MCF 10A (cell line): Measurements from ENCODE around the gene TRIM29. TPM values are rescaled to one million over a fixed set of nuclear protein-coding genes. Genes with fewer than 3 reads are reported as not detected.

Experiments used
- BruUV-seq: library from RNA; stranded (reverse); fragments of 400-500 nt; replicated peaks from 2 replicates; lab custom pipeline; 2021; lab: Mats Ljungman, UMichigan
- CTCF ChIA-PET: fragments of 300-600 bp; sonication (Branson Sonifier 250); formaldehyde crosslinking; extraction: SDS; loops from one replicate; lab custom pipeline; 2021; ENCODE audit warnings: antibody characterized with exemption, inconsistent platforms; lab: Yijun Ruan, JAX
- POLR2A ChIA-PET: fragments of 300-600, 350-650 bp; sonication (Branson Sonifier 250); formaldehyde crosslinking; extraction: SDS; loops from one replicate; lab custom pipeline; 2020; ENCODE audit warnings: antibody characterized with exemption, inconsistent platforms; lab: Yijun Ruan, JAX
- DNase-seq: peaks from one replicate; pipeline ENCODE4 v3.0.0-alpha.2; 2018; ENCODE audit not compliant: unreplicated experiment
- H3K27ac Mint-ChIP-seq: one replicate; pipeline ENCODE4 v1.8.0; 2022; ENCODE audit warnings: mild to moderate bottlenecking, low read depth, mixed read lengths; ENCODE audit not compliant: unreplicated experiment
- H3K27me3 Mint-ChIP-seq: one replicate; pipeline ENCODE4 v1.8.0; 2022; ENCODE audit warnings: mixed read lengths; ENCODE audit not compliant: insufficient read depth, unreplicated experiment
- H3K36me3 Mint-ChIP-seq: one replicate; pipeline ENCODE4 v1.8.0; 2022; ENCODE audit warnings: mild to moderate bottlenecking, moderate library complexity, mixed read lengths; ENCODE audit not compliant: insufficient read depth, unreplicated experiment
- H3K4me1 Mint-ChIP-seq: one replicate; pipeline ENCODE4 v1.8.0; 2022; ENCODE audit warnings: mixed read lengths; ENCODE audit not compliant: insufficient read depth, unreplicated experiment
- H3K4me3 Mint-ChIP-seq: one replicate; pipeline ENCODE4 v1.8.0; 2022; ENCODE audit warnings: mild to moderate bottlenecking, moderate library complexity, mixed read lengths; ENCODE audit not compliant: unreplicated experiment
- H3K9me3 Mint-ChIP-seq: one replicate; pipeline ENCODE4 v1.8.0; 2022; ENCODE audit warnings: mixed read lengths; ENCODE audit not compliant: unreplicated experiment
- intact Hi-C: fragments of 100-400 bp; cut with micrococcal nuclease; formaldehyde crosslinking; loops from 2 replicates; pipeline ENCODE4 v1.14.1; 2022
- total RNA-seq: library from RNA; stranded (reverse); gene quantifications from 2 replicates; pipeline ENCODE4 v1.2.3, GENCODE V29; 2022
- TF ChIP-seq, protein P1 (sequence below): fragments of 200-600 bp; IDR thresholded peaks from one replicate; pipeline ENCODE4 v1.8.0; 2022; ENCODE audit warnings: antibody characterized with exemption, mild to moderate bottlenecking; ENCODE audit not compliant: unreplicated experiment

Gene TRIM29
- total RNA-seq, 1 experiment from 2014 or later, result 93.4 TPM

DNA sequence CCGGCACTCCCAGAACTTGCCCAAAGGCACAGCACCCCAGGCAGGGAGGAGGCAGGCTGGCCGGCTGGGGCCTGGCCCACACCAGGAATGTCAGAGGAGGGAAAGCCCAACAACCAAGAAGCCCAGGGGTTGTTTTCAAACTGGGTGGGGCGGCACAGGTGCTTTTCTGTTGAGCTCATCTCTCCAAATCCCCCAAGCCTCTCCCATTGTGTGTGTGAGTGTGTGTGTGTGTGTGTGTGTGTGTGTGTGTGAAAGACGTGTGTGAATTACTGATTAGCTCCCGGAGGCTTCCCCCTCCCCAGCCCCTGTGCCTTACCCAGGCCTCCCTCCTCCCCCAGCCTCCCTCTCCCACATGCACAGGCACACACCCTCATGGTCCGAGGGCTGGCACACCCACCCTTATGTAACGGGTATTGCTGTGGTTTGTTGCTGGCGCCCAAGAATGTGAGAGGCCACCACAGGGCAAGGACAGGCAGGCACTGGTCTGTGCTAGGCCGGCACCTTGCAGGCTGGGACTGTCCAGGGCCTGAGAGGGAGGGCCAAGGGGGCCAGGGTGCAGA lies 15.9 kb downstream of the TRIM29 start:
- CTCF ChIA-PET, result interaction anchor here (0.9 to 3.1 kb wide), 6 partner anchors 12 to 50 kb away, joined by 3 to 19 read pairs (median 4); partner anchors contain the start of gene TRIM29
- Mint-ChIP-seq H3K9me3 (no peaks in the 10 kb centered on the region), H3K4me1 (peaks cover 50% of the 10 kb centered on the region), H3K27me3 (no peaks in the 10 kb centered on the region), H3K4me3 (peak overlapping the region; percentile 65), H3K36me3 (peaks cover 74% of the 10 kb centered on the region), H3K27ac (peak overlapping the region; percentile 91)
- DNase-seq, result peak; percentile 60
- POLR2A ChIA-PET, result interaction anchor here (0.5 to 8.9 kb wide), 5 partner anchors 9 to 314 kb away, joined by 3 to 153 read pairs (median 6); partner anchors contain the start of gene TRIM29
- TF ChIP-seq, protein P1, sequence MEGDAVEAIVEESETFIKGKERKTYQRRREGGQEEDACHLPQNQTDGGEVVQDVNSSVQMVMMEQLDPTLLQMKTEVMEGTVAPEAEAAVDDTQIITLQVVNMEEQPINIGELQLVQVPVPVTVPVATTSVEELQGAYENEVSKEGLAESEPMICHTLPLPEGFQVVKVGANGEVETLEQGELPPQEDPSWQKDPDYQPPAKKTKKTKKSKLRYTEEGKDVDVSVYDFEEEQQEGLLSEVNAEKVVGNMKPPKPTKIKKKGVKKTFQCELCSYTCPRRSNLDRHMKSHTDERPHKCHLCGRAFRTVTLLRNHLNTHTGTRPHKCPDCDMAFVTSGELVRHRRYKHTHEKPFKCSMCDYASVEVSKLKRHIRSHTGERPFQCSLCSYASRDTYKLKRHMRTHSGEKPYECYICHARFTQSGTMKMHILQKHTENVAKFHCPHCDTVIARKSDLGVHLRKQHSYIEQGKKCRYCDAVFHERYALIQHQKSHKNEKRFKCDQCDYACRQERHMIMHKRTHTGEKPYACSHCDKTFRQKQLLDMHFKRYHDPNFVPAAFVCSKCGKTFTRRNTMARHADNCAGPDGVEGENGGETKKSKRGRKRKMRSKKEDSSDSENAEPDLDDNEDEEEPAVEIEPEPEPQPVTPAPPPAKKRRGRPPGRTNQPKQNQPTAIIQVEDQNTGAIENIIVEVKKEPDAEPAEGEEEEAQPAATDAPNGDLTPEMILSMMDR, result no peak
- BruUV-seq, result no TSS peak
- intact Hi-C loops, result loop anchor here (5.0 kb wide), 2 partner anchors 45 to 180 kb away; no protein-coding TSS in a partner anchor

GRCh38 chr11:120121336-120121735 lies 16.6 kb downstream of the TRIM29 start:
- TF ChIP-seq, protein P1, result no peak
- DNase-seq, result no peak
- Mint-ChIP-seq H3K4me1 (peaks cover 44% of the 10 kb centered on the region), H3K36me3 (peaks cover 74% of the 10 kb centered on the region), H3K27ac (peak overlapping the region; percentile 91), H3K27me3 (no peaks in the 10 kb centered on the region), H3K9me3 (no peaks in the 10 kb centered on the region), H3K4me3 (peak overlapping the region; percentile 65)
- no TSS peak for BruUV-seq
- intact Hi-C loops, result loop anchor here (5.0 kb wide), 2 partner anchors 46 to 181 kb away; no protein-coding TSS in a partner anchor
- ChIA-PET POLR2A (interaction anchor here (0.7 to 8.9 kb wide), 5 partner anchors 9 to 220 kb away, joined by 3 to 153 read pairs (median 6); partner anchors contain the start of gene TRIM29), CTCF (interaction anchor here (0.9 to 3.1 kb wide), 4 partner anchors 12 to 51 kb away, joined by 3 to 19 read pairs (median 4); no protein-coding TSS in a partner anchor)

- no peak for DNase-seq
- Mint-ChIP-seq H3K4me3 (peak overlapping the region; percentile 65), H3K36me3 (peaks cover 74% of the 10 kb centered on the region), H3K9me3 (no peaks in the 10 kb centered on the region), H3K4me1 (peaks cover 42% of the 10 kb centered on the region), H3K27me3 (no peaks in the 10 kb centered on the region), H3K27ac (peak overlapping the region; percentile 91)
- intact Hi-C loops, result loop anchor here (5.0 kb wide), 2 partner anchors 46 to 181 kb away; no protein-coding TSS in a partner anchor
- TF ChIP-seq, protein P1, result no peak
- ChIA-PET CTCF (interaction anchor here (1.2 to 3.1 kb wide), 3 partner anchors 12 to 51 kb away, joined by 3 to 19 read pairs (median 5); no protein-coding TSS in a partner anchor), POLR2A (interaction anchor here (0.7 to 8.9 kb wide), 4 partner anchors 8 to 24 kb away, joined by 3 to 153 read pairs (median 21); partner anchors contain the start of gene TRIM29)
- no TSS peak for BruUV-seq
Observed at GRCh38 chr11:120120805-120121335, 17.0 kb downstream of the TRIM29 start.

DNA sequence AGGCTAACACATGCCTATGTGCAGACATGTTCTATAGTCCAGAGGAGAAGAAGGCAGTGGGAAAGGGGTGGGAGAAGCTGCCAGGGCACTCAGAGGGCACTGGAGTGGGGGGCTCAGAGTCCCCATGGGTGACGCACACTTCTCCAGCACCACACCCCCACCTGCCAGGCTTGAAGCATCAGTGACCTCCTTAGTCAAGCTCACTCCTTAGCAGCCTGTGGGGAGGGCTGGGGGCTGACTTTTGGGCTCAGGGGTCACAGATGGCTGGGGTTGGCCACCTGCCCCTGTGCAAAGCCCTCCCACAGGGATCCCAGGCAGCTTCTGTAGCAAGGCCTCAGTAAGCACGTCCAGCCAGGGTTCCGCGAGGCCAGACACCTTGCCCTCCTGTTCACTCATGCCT lies 18.8 kb downstream of the TRIM29 start:
- Mint-ChIP-seq H3K9me3 (no peaks in the 10 kb centered on the region), H3K36me3 (peaks cover 80% of the 10 kb centered on the region), H3K27me3 (no peaks in the 10 kb centered on the region), H3K4me3 (no peak overlapping the region), H3K4me1 (peaks cover 33% of the 10 kb centered on the region), H3K27ac (no peak overlapping the region)
- DNase-seq, result no peak
- CTCF ChIA-PET, result interaction anchor here (1.0 to 3.3 kb wide), 3 partner anchors 11 to 181 kb away, joined by 4 to 25 read pairs (median 5); no protein-coding TSS in a partner anchor
- BruUV-seq, result no TSS peak
- intact Hi-C loops, result no loop called here
- POLR2A ChIA-PET, result interaction anchor here (0.6 to 8.9 kb wide), 4 partner anchors 9 to 451 kb away, joined by 3 to 153 read pairs (median 20); partner anchors contain the start of gene TRIM29
- TF ChIP-seq, protein P1, result no peak
